ENCODE results near the gene PCDHB7.
"Not testable (repeated sequence)": the region's sequence is repeated elsewhere in the genome, so short reads cannot be mapped to it uniquely, and the experiment has no call there.

GRCh38 chr5:141210281-141210680 is 37.8 kb downstream of the PCDHB7 start:
- not testable (repeated sequence) for TF ChIP-seq ZNF384 (IDR thresholded peaks at IDR 0.05); HDGF (IDR thresholded peaks at IDR 0.05; ENCODE audit: borderline replicate concordance); NFRKB (IDR thresholded peaks at IDR 0.05); FOXM1 (IDR thresholded peaks at IDR 0.05; ENCODE audit: borderline replicate concordance); BHLHE40 (IDR thresholded peaks at IDR 0.05; ENCODE audit: borderline replicate concordance); PKNOX1 (IDR thresholded peaks at IDR 0.05); TARDBP (IDR thresholded peaks at IDR 0.05); SUZ12 (IDR thresholded peaks at IDR 0.05); ELF4 (IDR thresholded peaks at IDR 0.05); FOXK2 (IDR thresholded peaks at IDR 0.05)

Measured in HEK293T (cell line).